ENCODE results near the gene TRIO.
A peak's percentile ranks its signal among the peaks of the same experiment; 100 is the strongest.

Gene TRIO

DNA sequence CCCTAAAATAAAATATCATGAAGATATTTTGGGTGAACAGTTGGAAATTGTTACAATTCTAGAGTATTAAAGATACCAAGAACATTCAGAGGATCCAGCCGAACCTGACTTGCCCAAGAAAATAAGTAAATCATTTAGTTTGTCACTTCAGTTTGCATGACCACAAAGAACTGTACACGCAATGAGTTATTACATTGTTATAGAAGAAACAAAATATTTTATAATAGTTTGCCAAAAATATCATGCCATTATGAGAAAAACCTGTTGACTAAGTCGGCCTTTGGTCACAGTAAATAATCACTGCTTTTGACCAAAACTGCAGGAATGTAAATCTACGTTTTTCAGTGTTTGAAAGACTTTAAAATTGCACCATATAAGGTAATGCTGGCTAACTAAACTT is 27.9 kb downstream of the TRIO start:
- no peak for DNase-seq

DNA sequence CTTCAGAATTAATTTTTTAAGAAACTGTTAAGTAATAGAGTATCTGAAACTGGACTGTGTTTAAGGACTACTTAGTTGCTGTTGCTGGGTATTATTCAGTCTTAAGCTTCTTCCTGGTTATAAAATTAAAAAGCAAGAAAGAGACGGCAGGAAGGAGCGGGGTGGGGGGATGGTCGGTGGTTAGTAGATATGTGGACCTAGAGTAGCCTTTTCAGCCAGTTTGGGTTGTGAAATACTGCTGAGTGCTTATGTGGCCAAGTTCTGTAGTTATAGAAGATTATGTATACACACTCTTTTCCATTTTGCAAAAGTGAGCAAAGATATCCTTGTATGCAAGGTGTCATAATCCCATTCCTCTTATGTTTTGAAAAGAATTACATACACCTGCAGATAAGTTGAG is 28.5 kb downstream of the TRIO start:
- DNase-seq = peak; percentile 39

- DNase-seq = no peak
These were observed 29.1 kb downstream of the TRIO start for GRCh38 chr5:14172149-14172795.

DNA sequence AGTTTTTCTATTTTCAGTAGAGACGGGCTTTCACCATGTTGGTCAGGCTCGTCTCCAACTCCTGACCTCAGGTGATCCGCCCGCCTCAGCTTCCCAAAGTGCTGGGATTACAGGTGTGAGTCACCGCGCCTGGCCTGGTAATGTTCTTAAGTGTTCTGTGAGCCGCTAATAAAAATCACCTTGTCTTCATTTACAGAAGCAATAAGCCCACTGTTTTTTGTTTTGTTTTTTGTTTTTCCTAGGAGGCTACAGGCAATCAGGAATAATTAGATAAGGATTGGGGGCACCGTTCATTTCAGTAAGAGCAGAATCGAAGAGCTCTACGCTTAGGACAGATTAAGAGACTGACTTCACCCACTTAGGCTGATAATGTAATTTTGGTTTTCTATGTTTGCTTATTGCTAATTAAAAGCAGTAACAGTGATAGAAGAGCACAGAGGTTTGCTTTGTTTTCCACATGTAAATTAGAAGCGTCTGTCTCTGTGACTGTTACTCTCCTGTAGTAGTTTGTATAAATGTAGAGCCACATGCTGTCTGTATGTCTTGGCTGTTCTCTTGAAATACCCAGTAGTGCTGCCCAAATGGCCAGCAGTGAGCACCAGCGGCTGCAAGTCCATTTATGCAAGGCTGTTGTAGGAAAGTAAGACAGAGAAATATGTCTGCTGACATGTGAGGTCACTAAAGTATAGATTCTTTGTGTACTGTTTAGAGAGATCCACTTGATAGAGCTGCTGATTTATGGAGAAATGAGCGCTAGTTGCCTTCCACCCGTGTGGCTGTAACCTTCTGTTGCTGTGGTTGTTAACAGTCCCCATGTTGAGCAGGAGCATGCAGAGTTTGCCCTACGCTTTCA is 30.5 kb downstream of the TRIO start:
- no peak for DNase-seq

- DNase-seq = peak; percentile 41
These were observed 31.1 kb downstream of the TRIO start for GRCh38 chr5:14174230-14174636.

GRCh38 chr5:14175381-14175780 is 32.2 kb downstream of the TRIO start:
- DNase-seq = peak; percentile 34

- no peak for DNase-seq
These were observed 33.7 kb downstream of the TRIO start for GRCh38 chr5:14176888-14177287.

GRCh38 chr5:14177634-14178033 is 34.5 kb downstream of the TRIO start:
- no peak for DNase-seq

DNA sequence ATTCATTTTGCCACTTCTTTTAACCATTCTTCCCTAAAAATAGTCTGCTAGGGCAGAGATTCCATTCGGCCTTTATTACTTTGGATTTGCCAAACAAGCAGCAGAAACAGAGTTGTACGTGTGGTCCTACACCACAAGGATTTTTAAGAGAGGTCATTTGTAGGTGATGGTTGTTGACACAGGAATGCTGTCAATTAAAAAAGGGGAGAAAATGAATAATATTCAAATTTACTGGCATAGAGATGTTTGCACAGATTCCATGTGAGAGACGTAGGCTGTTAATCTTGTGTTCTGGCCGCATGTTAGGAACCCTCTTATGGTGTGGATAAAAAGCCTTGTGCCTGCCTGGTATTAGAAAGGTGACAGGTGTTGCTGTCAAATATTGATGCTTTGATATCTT is 34.9 kb downstream of the TRIO start:
- DNase-seq = no peak

GRCh38 chr5:14178671-14179211 is 35.6 kb downstream of the TRIO start:
- no peak for DNase-seq

DNA sequence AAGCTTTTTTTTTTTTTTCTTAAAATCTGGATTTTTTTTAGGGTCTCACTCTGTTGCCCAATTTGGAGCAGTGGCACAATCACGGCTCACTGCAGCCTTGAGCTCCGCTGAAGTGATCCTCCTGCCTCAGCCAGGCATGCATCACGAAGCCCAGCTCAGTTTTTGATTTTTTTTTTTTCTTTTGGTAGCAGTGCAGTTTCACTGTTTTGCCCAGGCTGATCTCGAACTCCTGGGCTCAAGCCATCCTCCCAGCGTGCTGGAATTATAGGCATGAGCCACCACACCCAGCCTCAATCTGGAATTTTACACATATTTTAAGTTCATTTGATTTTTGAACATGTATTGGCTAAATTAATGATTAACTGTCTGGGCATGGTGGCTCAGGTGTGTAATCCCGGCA is 36.3 kb downstream of the TRIO start:
- no peak for DNase-seq

DNA sequence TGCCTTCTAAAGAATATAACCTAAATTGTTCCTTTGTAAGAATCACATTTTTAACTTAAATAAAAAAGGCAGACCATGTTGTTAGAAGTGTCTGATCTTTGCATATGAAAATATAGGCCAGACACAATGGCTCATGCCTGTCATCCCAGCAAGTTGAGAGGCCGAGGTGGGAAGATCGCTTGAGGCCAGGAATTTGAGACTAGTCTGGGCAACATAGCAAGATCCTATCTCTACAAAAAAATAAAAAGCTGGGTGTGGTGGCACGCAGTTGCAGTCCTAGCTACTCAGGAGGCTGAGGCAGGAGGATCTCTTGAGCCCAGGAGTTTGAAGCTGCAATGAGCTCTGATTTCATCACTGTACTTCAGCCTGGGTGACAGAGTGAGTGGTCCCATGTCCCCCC is 37.3 kb downstream of the TRIO start:
- DNase-seq = no peak

DNA sequence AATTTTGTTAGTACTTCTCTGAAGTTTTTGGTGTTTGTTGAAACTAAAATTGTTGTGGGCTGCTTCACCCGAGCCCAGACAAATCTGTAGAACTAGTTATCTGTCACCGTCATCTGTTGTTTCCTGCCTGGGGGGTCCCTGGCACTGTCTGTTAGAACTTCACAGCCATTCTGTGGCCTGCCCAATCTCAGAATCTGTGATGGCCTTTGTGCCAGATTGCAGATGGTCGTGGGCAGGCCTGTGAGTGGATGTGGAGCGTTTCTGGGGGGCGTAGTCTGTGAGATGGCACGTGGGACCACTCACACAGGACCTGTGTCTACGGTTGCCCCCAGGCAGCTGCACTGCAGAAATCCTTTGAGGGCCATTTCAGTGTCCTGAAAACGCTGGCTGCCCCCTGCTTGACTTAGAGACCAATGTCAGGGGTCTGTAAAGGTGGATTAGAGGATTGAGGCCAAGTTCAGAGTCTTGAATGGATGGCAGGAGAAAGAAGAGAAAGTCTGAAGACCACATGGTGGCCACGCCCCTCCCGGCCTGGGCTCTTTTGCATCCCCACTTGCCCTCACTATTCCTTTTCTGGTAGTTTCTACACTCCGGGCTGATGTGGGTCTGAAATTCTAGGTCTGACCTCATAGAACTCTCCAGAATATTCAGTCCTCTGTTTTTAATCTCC is 38.3 kb downstream of the TRIO start:
- no peak for DNase-seq

DNA sequence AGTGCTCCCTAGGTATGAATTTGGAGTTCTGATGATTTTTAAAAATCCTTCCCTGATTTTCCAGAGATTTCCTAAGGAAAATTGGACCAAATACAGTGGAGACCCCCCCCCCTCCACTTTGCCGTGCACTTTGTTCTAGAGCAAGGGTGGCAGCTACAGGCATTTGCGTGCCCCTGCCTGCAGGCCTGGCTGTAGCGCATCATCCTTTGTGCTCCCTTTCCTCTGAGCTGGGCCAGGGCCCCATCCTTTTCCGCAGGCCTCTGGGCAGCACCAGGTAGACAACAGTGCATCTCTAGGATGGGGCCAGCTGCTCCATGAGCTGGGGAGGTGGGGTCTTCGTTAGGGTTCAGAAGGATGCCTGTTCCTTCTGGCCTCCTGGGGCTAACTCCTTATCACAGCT is 39.6 kb downstream of the TRIO start:
- DNase-seq = no peak

DNA sequence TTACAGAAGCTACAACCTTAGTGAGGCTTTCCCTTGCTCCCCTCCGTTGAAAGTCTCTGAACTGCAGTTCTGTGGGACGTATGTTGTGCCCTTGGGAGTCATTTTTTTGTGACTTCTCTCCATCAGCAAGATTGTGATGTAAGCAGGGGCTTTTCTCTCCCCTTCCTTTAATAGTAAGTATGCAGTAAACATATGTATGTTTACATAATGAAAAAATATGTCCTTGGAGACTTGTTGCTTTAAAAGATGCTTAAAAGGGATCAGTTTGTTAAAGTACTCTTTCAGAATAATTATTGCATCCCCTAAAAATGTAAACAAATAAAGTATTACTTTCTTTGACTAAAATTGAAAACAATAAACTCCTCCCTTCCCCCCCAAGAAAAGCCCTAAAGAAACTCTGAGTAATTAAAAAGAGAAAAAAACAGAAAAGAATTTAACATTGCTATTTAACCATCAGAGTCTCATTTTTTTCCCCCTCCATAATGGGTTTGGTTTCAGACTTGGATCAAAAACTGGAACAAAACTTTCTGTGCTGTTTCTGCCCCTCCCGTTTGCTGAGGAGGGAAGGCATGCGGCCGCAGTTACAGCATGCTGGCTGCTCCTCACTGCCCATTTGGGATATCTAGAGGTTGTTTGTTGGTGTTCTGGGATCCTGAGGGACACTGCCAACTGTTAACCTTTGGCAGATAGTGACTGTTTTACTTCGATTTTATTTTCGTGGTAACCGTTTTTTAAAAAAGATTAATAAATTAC is 40.2 kb downstream of the TRIO start:
- no peak for DNase-seq

DNA sequence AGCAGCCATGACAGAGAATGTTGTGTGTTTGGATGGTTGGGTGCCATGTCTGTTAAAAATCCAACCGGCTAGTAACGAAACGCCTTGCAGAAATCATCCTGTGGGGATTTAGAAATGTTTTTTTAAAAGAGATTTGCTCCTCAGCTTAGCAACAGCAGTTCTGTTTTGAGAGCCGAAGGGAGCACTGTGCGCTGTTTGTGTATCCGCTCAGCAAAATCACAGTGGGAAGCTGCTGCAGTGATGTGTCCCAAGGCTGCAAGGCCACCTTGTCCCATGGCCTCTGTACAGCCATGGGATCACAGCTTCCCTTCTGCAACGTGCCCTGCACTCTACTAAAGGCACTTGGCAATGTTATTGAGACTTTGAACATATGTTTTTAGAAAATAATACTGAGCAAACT is 40.9 kb downstream of the TRIO start:
- no peak for DNase-seq

- no peak for DNase-seq
These were observed 41.6 kb downstream of the TRIO start for GRCh38 chr5:14184725-14185124.

DNA sequence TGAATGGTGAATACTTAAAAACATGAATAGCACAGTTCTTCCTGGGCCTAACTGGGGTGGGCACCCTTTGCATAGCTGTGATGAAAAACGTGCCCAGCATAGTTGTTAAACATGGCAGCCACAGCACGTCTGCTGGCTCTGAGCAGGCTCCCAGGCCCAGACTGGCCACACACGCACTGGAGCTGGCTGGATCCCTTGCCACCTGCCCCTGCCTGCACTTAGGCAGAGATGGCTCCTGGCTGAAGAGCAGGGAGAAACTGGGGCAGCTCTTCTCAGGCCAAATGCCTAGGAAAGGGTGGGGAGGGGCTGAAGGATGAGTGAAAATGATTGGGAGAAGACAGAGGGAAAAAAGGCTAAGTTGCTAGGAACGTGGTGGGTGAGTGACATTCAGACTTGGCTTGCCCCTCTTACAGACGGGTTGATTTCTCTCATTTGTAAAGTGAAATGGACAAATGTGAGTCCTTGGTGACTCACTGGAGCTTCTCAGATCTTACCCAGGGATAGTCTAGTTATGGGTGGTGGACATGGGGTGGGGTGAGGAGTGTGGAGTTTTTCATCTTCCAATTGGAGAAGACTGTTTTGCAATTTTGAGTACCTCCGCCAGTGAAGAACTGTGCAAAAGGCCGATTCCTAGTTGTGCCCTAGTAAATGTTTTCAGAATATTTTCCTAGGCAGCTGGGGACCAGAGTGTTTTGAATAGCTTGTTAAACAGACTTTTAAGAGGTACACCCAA is 42.4 kb downstream of the TRIO start:
- DNase-seq = no peak

- no peak for DNase-seq
These were observed 43.1 kb downstream of the TRIO start for GRCh38 chr5:14186059-14186830.

- DNase-seq = no peak
These were observed 44.0 kb downstream of the TRIO start for GRCh38 chr5:14187157-14187556.

- no peak for DNase-seq
These were observed 44.5 kb downstream of the TRIO start for GRCh38 chr5:14187660-14188059.

All from GF-D8 (cell line).